H9 (cell line): ENCODE results near the gene EBNA1BP2. TPM values are rescaled to one million over a fixed set of nuclear protein-coding genes. Genes with fewer than 3 reads are reported as not detected.

Experiments used
- DNase-seq: peaks from one replicate; pipeline ENCODE4 v3.0.0-alpha.2; 2017
- H2AFZ ChIP-seq: one replicate; pipeline ENCODE4 v1.6.1; 2013; ENCODE audit warnings: mild to moderate bottlenecking, low read length, control low read depth, moderate library complexity
- H2AK5ac ChIP-seq: 2 replicates; pipeline ENCODE4 v1.6.1; 2013; ENCODE audit warnings: low read length, control low read depth, mixed read lengths; ENCODE audit not compliant: insufficient read length
- H2BK120ac ChIP-seq: one replicate; pipeline ENCODE4 v1.6.1; 2013; ENCODE audit warnings: low read depth, mild to moderate bottlenecking, low read length, control low read depth, inconsistent platforms; ENCODE audit not compliant: poor library complexity, severe bottlenecking
- H2BK12ac ChIP-seq: 2 replicates; pipeline ENCODE4 v1.6.1; 2013; ENCODE audit warnings: low read length, control low read depth, mixed read lengths, low read depth; ENCODE audit not compliant: insufficient read length
- H2BK15ac ChIP-seq: 2 replicates; pipeline ENCODE4 v1.6.1; 2013; ENCODE audit warnings: low read depth, low read length, control low read depth
- H2BK20ac ChIP-seq: one replicate; pipeline ENCODE4 v1.6.1; 2013; ENCODE audit warnings: low read depth, mild to moderate bottlenecking, low read length, control low read depth, inconsistent platforms; ENCODE audit not compliant: poor library complexity, severe bottlenecking
- H2BK5ac ChIP-seq: 2 replicates; pipeline ENCODE4 v1.6.1; 2013; ENCODE audit warnings: low read length, control low read depth, mixed read lengths; ENCODE audit not compliant: insufficient read length
- H3K14ac ChIP-seq: 2 replicates; pipeline ENCODE4 v1.6.1; 2013; ENCODE audit warnings: low read length, control low read depth; ENCODE audit not compliant: insufficient read depth
- H3K18ac ChIP-seq: 2 replicates; pipeline ENCODE4 v1.6.1; 2013; ENCODE audit warnings: low read depth, mild to moderate bottlenecking, mixed read lengths, low read length, control low read depth; ENCODE audit not compliant: insufficient read length
- H3K23ac ChIP-seq: 2 replicates; pipeline ENCODE4 v1.6.1; 2013; ENCODE audit warnings: low read length, control low read depth, mixed read lengths, low read depth; ENCODE audit not compliant: insufficient read length
- H3K23me2 ChIP-seq: 2 replicates; pipeline ENCODE4 v1.6.1; 2013; ENCODE audit warnings: low read depth, mild to moderate bottlenecking, mixed read lengths, low read length, control low read depth; ENCODE audit not compliant: insufficient read length, poor library complexity, severe bottlenecking
- H3K27ac ChIP-seq: 2 replicates; pipeline ENCODE4 v1.5.1; 2013; ENCODE audit warnings: low read length, control low read depth, mixed read lengths, low read depth; ENCODE audit not compliant: insufficient read length
- H3K27me3 ChIP-seq: 2 replicates; pipeline ENCODE4 v1.6.1; 2013; ENCODE audit warnings: low read length, control low read depth, inconsistent platforms; ENCODE audit not compliant: insufficient read depth
- H3K4ac ChIP-seq: 2 replicates; pipeline ENCODE4 v1.6.1; 2013; ENCODE audit warnings: low read depth, mild to moderate bottlenecking, control low read depth, inconsistent platforms, low read length, moderate library complexity
- H3K4me1 ChIP-seq: 2 replicates; pipeline ENCODE4 v1.6.1; 2013; ENCODE audit warnings: low read length, control low read depth, inconsistent platforms; ENCODE audit not compliant: insufficient read depth
- H3K4me2 ChIP-seq: 2 replicates; pipeline ENCODE4 v1.6.1; 2013; ENCODE audit warnings: low read length, control low read depth, mixed read lengths; ENCODE audit not compliant: insufficient read length, insufficient read depth
- H3K56ac ChIP-seq: 2 replicates; pipeline ENCODE4 v1.6.1; 2013; ENCODE audit warnings: low read depth, mild to moderate bottlenecking, mixed read lengths, low read length, control low read depth; ENCODE audit not compliant: insufficient read length
- H3K79me1 ChIP-seq: 2 replicates; pipeline ENCODE4 v1.6.1; 2013; ENCODE audit warnings: low read depth, mild to moderate bottlenecking, moderate library complexity, low read length, control low read depth, inconsistent platforms; ENCODE audit not compliant: insufficient read depth, poor library complexity, severe bottlenecking
- H3K79me2 ChIP-seq: 2 replicates; pipeline ENCODE4 v1.6.1; 2013; ENCODE audit warnings: low read length, control low read depth, inconsistent platforms; ENCODE audit not compliant: insufficient read depth
- H3K9ac ChIP-seq: 2 replicates; pipeline ENCODE4 v1.6.1; 2013; ENCODE audit warnings: low read length, control low read depth, mixed read lengths; ENCODE audit not compliant: insufficient read length; ENCODE audit errors: extremely low read depth
- H3K9me3 ChIP-seq: one replicate; pipeline ENCODE4 v1.6.1; 2013; ENCODE audit warnings: low read depth, low read length, inconsistent platforms; ENCODE audit not compliant: control insufficient read depth
- H3T11ph ChIP-seq: one replicate; pipeline ENCODE4 v1.6.1; 2013; ENCODE audit warnings: mild to moderate bottlenecking, low read length, control low read depth, inconsistent platforms
- H4K20me1 ChIP-seq: one replicate; pipeline ENCODE4 v1.6.1; 2013; ENCODE audit not compliant: control insufficient read depth, insufficient read length, insufficient read depth
- H4K5ac ChIP-seq: 2 replicates; pipeline ENCODE4 v1.6.1; 2013; ENCODE audit warnings: low read depth, mild to moderate bottlenecking, mixed read lengths, low read length, control low read depth; ENCODE audit not compliant: insufficient read length
- H4K8ac ChIP-seq: replicated peaks from 2 replicates; pipeline ENCODE4 v1.6.1; 2013; ENCODE audit warnings: low read length, control low read depth, mixed read lengths, low read depth; ENCODE audit not compliant: insufficient read length
- H4K91ac ChIP-seq: 2 replicates; pipeline ENCODE4 v1.6.1; 2013; ENCODE audit warnings: low read depth, mild to moderate bottlenecking, moderate library complexity, mixed read lengths, low read length, control low read depth; ENCODE audit not compliant: insufficient read length
- H3K27ac Mint-ChIP-seq, 3 experiments: 2 replicates in 2 of 3; 3 replicates in 1 of 3; pipeline ENCODE4 v1.8.0; 2020 to 2021; ENCODE audit warnings: mixed read lengths in 3 of 3, mild to moderate bottlenecking in 1 of 3, moderate library complexity in 1 of 3
- H3K27me3 Mint-ChIP-seq: 2 replicates; pipeline ENCODE4 v1.8.0; 2021; ENCODE audit warnings: low read depth, mild to moderate bottlenecking, moderate library complexity, mixed read lengths
- H3K36me3 Mint-ChIP-seq, 3 experiments: 2 replicates in 2 of 3; 3 replicates in 1 of 3; pipeline ENCODE4 v1.8.0; 2020 to 2021; ENCODE audit warnings: low read depth in 3 of 3, mixed read lengths in 3 of 3; ENCODE audit not compliant: insufficient read depth in 1 of 3
- H3K4me1 Mint-ChIP-seq, 2 experiments: 2 replicates each; pipeline ENCODE4 v1.8.0; 2020; ENCODE audit warnings: mixed read lengths in 2 of 2
- H3K4me3 Mint-ChIP-seq, 2 experiments: 2 replicates in 1 of 2; 3 replicates in 1 of 2; pipeline ENCODE4 v1.8.0; 2020 to 2021; ENCODE audit warnings: mild to moderate bottlenecking in 2 of 2, mixed read lengths in 2 of 2, moderate library complexity in 1 of 2
- H3K9me3 Mint-ChIP-seq, 2 experiments: 2 replicates in 1 of 2; 3 replicates in 1 of 2; pipeline ENCODE4 v1.8.0; 2020; ENCODE audit warnings: mild to moderate bottlenecking in 2 of 2, mixed read lengths in 2 of 2, moderate library complexity in 1 of 2
- WGBS: extraction: QIAGEN DNeasy Blood & Tissue Kit; methylation state at CpG from one replicate; pipeline ENCODE4 v1.1.7; 2013; ENCODE audit warnings: missing lambda C conversion rate, low lambda C conversion rate, mixed read lengths; ENCODE audit not compliant: insufficient read length; ENCODE audit errors: extremely low coverage; 5-methylcytosine and 5-hydroxymethylcytosine counted together
- total RNA-seq: library from RNA; stranded (reverse); gene quantifications from 2 replicates; pipeline ENCODE4 v1.2.1, GENCODE V29; 2021
- TF ChIP-seq, protein P1 (sequence below): fragments of 200-600 bp; sonication (generic); conservative IDR thresholded peaks from 3 replicates; pipeline ENCODE4 v1.8.0; 2021; ENCODE audit warnings: antibody characterized with exemption, mild to moderate bottlenecking

Gene EBNA1BP2
- total RNA-seq, 1 experiment from 2014 or later: 84.7 TPM

- Histone ChIP-seq H2BK120ac (no peak overlapping the region), H3K4ac (no peak overlapping the region), H3T11ph (no peak overlapping the region), H3K56ac (no peak overlapping the region), H2BK15ac (no peak overlapping the region), H3K18ac (no peak overlapping the region), H3K79me2 (no peaks in the 10 kb centered on the region), H3K27me3 (no peaks in the 10 kb centered on the region), H3K23ac (no peak overlapping the region), H3K14ac (no peak overlapping the region), H3K4me2 (no peak overlapping the region), H4K20me1 (no peaks in the 10 kb centered on the region), H2BK20ac (no peak overlapping the region), H3K27ac (no peak overlapping the region), H4K91ac (no peak overlapping the region), H3K4me1 (peaks cover 2% of the 10 kb centered on the region; the same call in 1 of the 2 replicates), H2BK5ac (no peak overlapping the region), H3K9me3 (no peaks in the 10 kb centered on the region), H2AK5ac (no peak overlapping the region), H3K23me2 (peaks cover 6% of the 10 kb centered on the region), H2BK12ac (no peak overlapping the region), H2AFZ (no peak overlapping the region), H4K5ac (no peak overlapping the region), H3K9ac (no peak overlapping the region), H4K8ac (no peak overlapping the region), H3K79me1 (no peaks in the 10 kb centered on the region)
- H3K4me1 Mint-ChIP-seq: peaks cover 15 to 20% of the 10 kb centered on the region in 2 experiments
- no CpG with 5 or more reads among the region's 5 CpGs for WGBS
- no peaks in the 10 kb centered on the region; a peak in 1 of 5 replicates for H3K9me3 Mint-ChIP-seq
- TF ChIP-seq, protein P1, sequence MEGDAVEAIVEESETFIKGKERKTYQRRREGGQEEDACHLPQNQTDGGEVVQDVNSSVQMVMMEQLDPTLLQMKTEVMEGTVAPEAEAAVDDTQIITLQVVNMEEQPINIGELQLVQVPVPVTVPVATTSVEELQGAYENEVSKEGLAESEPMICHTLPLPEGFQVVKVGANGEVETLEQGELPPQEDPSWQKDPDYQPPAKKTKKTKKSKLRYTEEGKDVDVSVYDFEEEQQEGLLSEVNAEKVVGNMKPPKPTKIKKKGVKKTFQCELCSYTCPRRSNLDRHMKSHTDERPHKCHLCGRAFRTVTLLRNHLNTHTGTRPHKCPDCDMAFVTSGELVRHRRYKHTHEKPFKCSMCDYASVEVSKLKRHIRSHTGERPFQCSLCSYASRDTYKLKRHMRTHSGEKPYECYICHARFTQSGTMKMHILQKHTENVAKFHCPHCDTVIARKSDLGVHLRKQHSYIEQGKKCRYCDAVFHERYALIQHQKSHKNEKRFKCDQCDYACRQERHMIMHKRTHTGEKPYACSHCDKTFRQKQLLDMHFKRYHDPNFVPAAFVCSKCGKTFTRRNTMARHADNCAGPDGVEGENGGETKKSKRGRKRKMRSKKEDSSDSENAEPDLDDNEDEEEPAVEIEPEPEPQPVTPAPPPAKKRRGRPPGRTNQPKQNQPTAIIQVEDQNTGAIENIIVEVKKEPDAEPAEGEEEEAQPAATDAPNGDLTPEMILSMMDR: no peak
- DNase-seq: no peak
- H3K4me3 Mint-ChIP-seq: no peak overlapping the region
- H3K36me3 Mint-ChIP-seq: peaks cover 0 to 5% (median 2%) of the 10 kb centered on the region in 3 experiments; a peak in 2 of 7 replicates
- H3K27me3 Mint-ChIP-seq: peaks cover 3% of the 10 kb centered on the region; the same call in 1 of the 2 replicates
- no peak overlapping the region for H3K27ac Mint-ChIP-seq
Observed at GRCh38 chr1:43149889-43150288, 22.2 kb downstream of the EBNA1BP2 start.
